ENCODE results near the gene AGBL2. TPM values are rescaled to one million over a fixed set of nuclear protein-coding genes. Genes with fewer than 3 reads are reported as not detected.

Gene AGBL2
- total and polyA plus RNA-seq, 2 donors (not counting 1 experiment from before 2014, with no cell fraction given): 1.2 to 2.1 TPM

GRCh38 chr11:47669856-47670255 is 45.3 kb downstream of the AGBL2 start:
- H3K4me2 ChIP-seq (ENCODE audit: extremely low read depth, insufficient read depth, low read length): no peak overlapping the region
- no peaks in the 10 kb centered on the region for H3K4me1 ChIP-seq (ENCODE audit: control insufficient read depth, extremely low read depth, insufficient read depth, low read length)
- TF ChIP-seq CTCF (conservative IDR thresholded peaks at IDR 0.05 in 1 of 2, IDR thresholded peaks at IDR 0.05 in 1 of 2; ENCODE audit: low read depth in 1 of 2, low read length in 2 of 2) (no peak), EZH2 (IDR thresholded peaks at IDR 0.05; ENCODE audit: low read length, missing control alignments) (no peak)
- no peaks in the 10 kb centered on the region for H3K27me3 ChIP-seq (ENCODE audit: control insufficient read depth, insufficient read depth, low read length)
- DNase-seq (ENCODE audit: low read depth in 2 of 2): no peak
- no peaks in the 10 kb centered on the region for H3K9me3 ChIP-seq (ENCODE audit: control insufficient read depth, insufficient read depth, low read depth, low read length)
- no peaks in the 10 kb centered on the region for H3K36me3 ChIP-seq (ENCODE audit: control insufficient read depth, insufficient read depth, low read length)
- no peak overlapping the region for H3K27ac ChIP-seq (ENCODE audit: insufficient read depth, low read length)
- no peak overlapping the region for H3K4me3 ChIP-seq (replicated peaks in 1 of 4; ENCODE audit: control extremely low read depth in 1 of 4, insufficient read depth in 1 of 4, low read depth in 3 of 4, low read length in 4 of 4)
- no peaks in the 10 kb centered on the region for H3K79me2 ChIP-seq (ENCODE audit: control insufficient read depth, insufficient read depth, low read length)
- H2AFZ ChIP-seq (ENCODE audit: low read length): no peak overlapping the region
- H3K9ac ChIP-seq (ENCODE audit: insufficient read depth, low read length): no peak overlapping the region
- H4K20me1 ChIP-seq (ENCODE audit: control insufficient read depth, extremely low read depth, insufficient read depth, low read length): no peaks in the 10 kb centered on the region

GRCh38 chr11:47668665-47669064 is 46.5 kb downstream of the AGBL2 start:
- no peaks in the 10 kb centered on the region for H3K79me2 ChIP-seq (ENCODE audit: control insufficient read depth, insufficient read depth, low read length)
- H2AFZ ChIP-seq (ENCODE audit: low read length): no peak overlapping the region
- DNase-seq (ENCODE audit: low read depth in 2 of 2): no peak
- TF ChIP-seq EZH2 (IDR thresholded peaks at IDR 0.05; ENCODE audit: low read length, missing control alignments) (no peak), CTCF (conservative IDR thresholded peaks at IDR 0.05 in 1 of 2, IDR thresholded peaks at IDR 0.05 in 1 of 2; ENCODE audit: low read depth in 1 of 2, low read length in 2 of 2) (no peak)
- H3K36me3 ChIP-seq (ENCODE audit: control insufficient read depth, insufficient read depth, low read length): no peaks in the 10 kb centered on the region
- H4K20me1 ChIP-seq (ENCODE audit: control insufficient read depth, extremely low read depth, insufficient read depth, low read length): no peaks in the 10 kb centered on the region
- no peaks in the 10 kb centered on the region for H3K4me1 ChIP-seq (ENCODE audit: control insufficient read depth, extremely low read depth, insufficient read depth, low read length)
- no peaks in the 10 kb centered on the region for H3K27me3 ChIP-seq (ENCODE audit: control insufficient read depth, insufficient read depth, low read length)
- no peak overlapping the region for H3K4me3 ChIP-seq (replicated peaks in 1 of 4; ENCODE audit: control extremely low read depth in 1 of 4, insufficient read depth in 1 of 4, low read depth in 3 of 4, low read length in 4 of 4)
- H3K9me3 ChIP-seq (ENCODE audit: control insufficient read depth, insufficient read depth, low read depth, low read length): no peaks in the 10 kb centered on the region
- H3K4me2 ChIP-seq (ENCODE audit: extremely low read depth, insufficient read depth, low read length): no peak overlapping the region
- H3K27ac ChIP-seq (ENCODE audit: insufficient read depth, low read length): no peak overlapping the region
- H3K9ac ChIP-seq (ENCODE audit: insufficient read depth, low read length): no peak overlapping the region

- DNase-seq (ENCODE audit: low read depth in 2 of 2): peak in 1 of 2 donors; percentile 71
- H3K9me3 ChIP-seq (ENCODE audit: control insufficient read depth, insufficient read depth, low read depth, low read length): no peaks in the 10 kb centered on the region
- no peak overlapping the region for H3K4me2 ChIP-seq (ENCODE audit: extremely low read depth, insufficient read depth, low read length)
Observed at GRCh38 chr11:47667555-47667954, 47.6 kb downstream of the AGBL2 start.

More at GRCh38 chr11:47667555-47667954, 47.6 kb downstream of the AGBL2 start:
- TF ChIP-seq CTCF (conservative IDR thresholded peaks at IDR 0.05 in 1 of 2, IDR thresholded peaks at IDR 0.05 in 1 of 2; ENCODE audit: low read depth in 1 of 2, low read length in 2 of 2): no peak
- no peak for TF ChIP-seq EZH2 (IDR thresholded peaks at IDR 0.05; ENCODE audit: low read length, missing control alignments)
- no peak overlapping the region for H3K4me3 ChIP-seq (replicated peaks in 1 of 4; ENCODE audit: control extremely low read depth in 1 of 4, insufficient read depth in 1 of 4, low read depth in 3 of 4, low read length in 4 of 4)
- no peak overlapping the region for H3K9ac ChIP-seq (ENCODE audit: insufficient read depth, low read length)
- H4K20me1 ChIP-seq (ENCODE audit: control insufficient read depth, extremely low read depth, insufficient read depth, low read length): no peaks in the 10 kb centered on the region
- H3K79me2 ChIP-seq (ENCODE audit: control insufficient read depth, insufficient read depth, low read length): no peaks in the 10 kb centered on the region
- no peaks in the 10 kb centered on the region for H3K27me3 ChIP-seq (ENCODE audit: control insufficient read depth, insufficient read depth, low read length)
- no peak overlapping the region for H3K27ac ChIP-seq (ENCODE audit: insufficient read depth, low read length)
- H3K4me1 ChIP-seq (ENCODE audit: control insufficient read depth, extremely low read depth, insufficient read depth, low read length): no peaks in the 10 kb centered on the region
- no peaks in the 10 kb centered on the region for H3K36me3 ChIP-seq (ENCODE audit: control insufficient read depth, insufficient read depth, low read length)
- H2AFZ ChIP-seq (ENCODE audit: low read length): no peak overlapping the region
